ENCODE data around the gene EVC.

EVC gene

GRCh38 chr4:5730993-5731990, 20.3 kb downstream of the EVC start:
- TF ChIP-seq REST (IDR thresholded peaks at IDR 0.05; ENCODE audit: insufficient read depth in 1 of 2, low read depth in 2 of 2, low read length in 2 of 2): no peak
- no peak for TF ChIP-seq SIN3A (IDR thresholded peaks at IDR 0.05; ENCODE audit: borderline replicate concordance, insufficient read depth, low read length)
- TF ChIP-seq TAF1 (IDR thresholded peaks at IDR 0.05; ENCODE audit: borderline replicate concordance, insufficient read depth, low read length): no peak
- no peak for TF ChIP-seq POLR2AphosphoS5 (IDR thresholded peaks at IDR 0.05; ENCODE audit: low read depth, low read length)
- no peak for TF ChIP-seq FOXP2 (optimal IDR thresholded peaks at IDR 0.05; ENCODE audit: borderline replicate concordance, extremely low read depth, extremely low read length, insufficient read depth)

GRCh38 chr4:5732158-5732557, 21.2 kb downstream of the EVC start:
- no peak for TF ChIP-seq REST (IDR thresholded peaks at IDR 0.05; ENCODE audit: insufficient read depth in 1 of 2, low read depth in 2 of 2, low read length in 2 of 2)
- no peak for TF ChIP-seq TAF1 (IDR thresholded peaks at IDR 0.05; ENCODE audit: borderline replicate concordance, insufficient read depth, low read length)
- no peak for TF ChIP-seq POLR2AphosphoS5 (IDR thresholded peaks at IDR 0.05; ENCODE audit: low read depth, low read length)
- no peak for TF ChIP-seq FOXP2 (optimal IDR thresholded peaks at IDR 0.05; ENCODE audit: borderline replicate concordance, extremely low read depth, extremely low read length, insufficient read depth)
- no peak for TF ChIP-seq SIN3A (IDR thresholded peaks at IDR 0.05; ENCODE audit: borderline replicate concordance, insufficient read depth, low read length)

- TF ChIP-seq FOXP2 (optimal IDR thresholded peaks at IDR 0.05; ENCODE audit: borderline replicate concordance, extremely low read depth, extremely low read length, insufficient read depth): no peak
Measured at GRCh38 chr4:5734853-5735252, 23.9 kb downstream of the EVC start.

- TF ChIP-seq POLR2AphosphoS5 (IDR thresholded peaks at IDR 0.05; ENCODE audit: low read depth, low read length): no peak
- TF ChIP-seq TAF1 (IDR thresholded peaks at IDR 0.05; ENCODE audit: borderline replicate concordance, insufficient read depth, low read length): no peak
Measured at GRCh38 chr4:5735463-5735862, 24.5 kb downstream of the EVC start.

- TF ChIP-seq REST (IDR thresholded peaks at IDR 0.05; ENCODE audit: insufficient read depth in 1 of 2, low read depth in 2 of 2, low read length in 2 of 2) (no peak), POLR2AphosphoS5 (IDR thresholded peaks at IDR 0.05; ENCODE audit: low read depth, low read length) (no peak), TAF1 (IDR thresholded peaks at IDR 0.05; ENCODE audit: borderline replicate concordance, insufficient read depth, low read length) (no peak), FOXP2 (optimal IDR thresholded peaks at IDR 0.05; ENCODE audit: borderline replicate concordance, extremely low read depth, extremely low read length, insufficient read depth) (no peak), SIN3A (IDR thresholded peaks at IDR 0.05; ENCODE audit: borderline replicate concordance, insufficient read depth, low read length) (no peak)
Measured at GRCh38 chr4:5738061-5738460, 27.1 kb downstream of the EVC start.

- TF ChIP-seq TAF1 (IDR thresholded peaks at IDR 0.05; ENCODE audit: borderline replicate concordance, insufficient read depth, low read length) (no peak), SIN3A (IDR thresholded peaks at IDR 0.05; ENCODE audit: borderline replicate concordance, insufficient read depth, low read length) (no peak)
Measured at GRCh38 chr4:5742388-5742787, 31.4 kb downstream of the EVC start.
